ENCODE measurements around the gene CRYL1. TPM values are rescaled to one million over a fixed set of nuclear protein-coding genes. Genes with fewer than 3 reads are reported as not detected.

CRYL1 gene
- total and polyA plus RNA-seq, 2 experiments from 2014 or later: 41.6 to 43.6 TPM

- Histone ChIP-seq H3K4me3 (peak overlapping the region; percentile 89), H3K27ac (no peak overlapping the region), H3K9me3 (ENCODE audit: low read depth) (no peaks in the 10 kb centered on the region), H3K27me3 (peaks cover 33% of the 10 kb centered on the region), H3K36me3 (no peaks in the 10 kb centered on the region), H3K4me1 (ENCODE audit: low read depth) (no peaks in the 10 kb centered on the region)
- peak in 1 of 2 donors; percentile 26 for DNase-seq (ENCODE audit: low read depth in 1 of 2, low spot score in 1 of 2)
- no peak for TF ChIP-seq CTCF (IDR thresholded peaks at IDR 0.05; ENCODE audit: low read depth, low read length)
Observed at GRCh38 chr13:20526664-20527063, 1.0 kb upstream of the CRYL1 start.

GRCh38 chr13:20525144-20525600 is 485 bp downstream of the CRYL1 start:
- Histone ChIP-seq H3K9me3 (ENCODE audit: low read depth) (no peaks in the 10 kb centered on the region), H3K27ac (no peak overlapping the region), H3K36me3 (no peaks in the 10 kb centered on the region), H3K27me3 (peaks cover 32% of the 10 kb centered on the region), H3K4me1 (ENCODE audit: low read depth) (no peaks in the 10 kb centered on the region), H3K4me3 (peak overlapping the region; percentile 89)
- TF ChIP-seq CTCF (IDR thresholded peaks at IDR 0.05; ENCODE audit: low read depth, low read length): no peak
- DNase-seq (ENCODE audit: low read depth in 1 of 2, low spot score in 1 of 2): peak; percentile 14 to 29

GRCh38 chr13:20521364-20522115 is 4.1 kb downstream of the CRYL1 start:
- no peaks in the 10 kb centered on the region for H3K4me1 ChIP-seq (ENCODE audit: low read depth)
- H3K4me3 ChIP-seq: no peak overlapping the region
- no peaks in the 10 kb centered on the region for H3K9me3 ChIP-seq (ENCODE audit: low read depth)
- H3K27me3 ChIP-seq: peaks cover 10% of the 10 kb centered on the region
- H3K36me3 ChIP-seq: no peaks in the 10 kb centered on the region
- no peak overlapping the region for H3K27ac ChIP-seq
- TF ChIP-seq CTCF (IDR thresholded peaks at IDR 0.05; ENCODE audit: low read depth, low read length): no peak
- DNase-seq (ENCODE audit: low read depth in 1 of 2, low spot score in 1 of 2): no peak

DNA sequence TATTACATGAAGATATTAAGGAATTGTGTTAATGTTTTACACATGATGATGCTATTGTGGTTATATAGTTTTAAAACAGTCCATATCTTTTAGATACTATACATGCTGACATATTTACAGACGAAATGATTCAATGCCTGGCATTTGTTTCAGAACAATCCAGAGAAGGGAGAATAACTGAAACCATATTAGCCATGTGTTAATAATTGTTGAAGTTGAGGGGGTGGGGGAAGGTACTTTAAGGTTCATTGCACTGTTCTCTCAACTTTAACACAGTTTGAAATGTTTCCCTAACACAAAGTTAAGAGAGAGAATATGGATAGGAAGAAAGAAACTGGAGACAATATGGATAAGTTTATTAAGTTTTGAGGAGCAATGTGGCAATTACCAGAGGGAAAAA is 5.8 kb downstream of the CRYL1 start:
- Histone ChIP-seq H3K36me3 (no peaks in the 10 kb centered on the region), H3K27ac (no peak overlapping the region), H3K4me3 (no peak overlapping the region), H3K4me1 (ENCODE audit: low read depth) (no peaks in the 10 kb centered on the region), H3K27me3 (peaks cover 7% of the 10 kb centered on the region), H3K9me3 (ENCODE audit: low read depth) (no peaks in the 10 kb centered on the region)
- TF ChIP-seq CTCF (IDR thresholded peaks at IDR 0.05; ENCODE audit: low read depth, low read length): no peak
- DNase-seq (ENCODE audit: low read depth in 1 of 2, low spot score in 1 of 2): no peak

DNA sequence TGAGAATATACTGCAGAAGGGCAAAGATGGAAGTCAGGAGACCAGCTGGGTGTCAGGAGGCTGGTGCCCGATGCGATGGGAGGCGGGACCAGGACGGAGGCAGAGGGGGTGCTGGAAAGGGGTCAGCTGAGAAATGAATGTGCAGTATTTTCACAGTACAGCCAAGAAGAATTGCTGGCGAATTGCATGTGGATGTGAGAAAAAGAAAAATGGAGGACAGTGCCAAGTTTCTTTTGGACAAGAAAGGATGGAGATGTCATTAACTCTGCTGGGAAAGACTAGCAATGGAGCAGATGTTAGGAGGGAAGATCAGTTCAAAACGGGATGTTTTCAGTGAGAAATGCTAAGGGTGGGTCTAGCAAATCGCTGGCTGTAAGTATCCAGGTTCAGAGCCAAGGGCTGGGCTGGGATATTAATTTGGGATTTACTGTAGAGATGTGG is 7.0 kb downstream of the CRYL1 start:
- no peaks in the 10 kb centered on the region for H3K4me1 ChIP-seq (ENCODE audit: low read depth)
- no peak overlapping the region for H3K4me3 ChIP-seq
- H3K36me3 ChIP-seq: no peaks in the 10 kb centered on the region
- peak in 1 of 2 donors; percentile 19 for DNase-seq (ENCODE audit: low read depth in 1 of 2, low spot score in 1 of 2)
- H3K27me3 ChIP-seq: peaks cover under 1% of the 10 kb centered on the region
- no peak for TF ChIP-seq CTCF (IDR thresholded peaks at IDR 0.05; ENCODE audit: low read depth, low read length)
- H3K27ac ChIP-seq: no peak overlapping the region
- no peaks in the 10 kb centered on the region for H3K9me3 ChIP-seq (ENCODE audit: low read depth)

Measured in cardiac muscle cell (in vitro differentiated cells and primary cell).